ENCODE data around the gene CRACR2B. TPM values are rescaled to one million over a fixed set of nuclear protein-coding genes. Genes with fewer than 3 reads are reported as not detected.

Gene CRACR2B
- total and polyA plus RNA-seq, 2 of the 8 experiments (the other 6 are each of a cell fraction or from before 2014, with no cell fraction given), result 18.2 to 26.4 TPM

- Histone ChIP-seq H3K56ac (replicated peaks; ENCODE audit: insufficient read length, low read depth, low read length) (no peak overlapping the region), H3K4me1 (replicated peaks in 1 of 4; ENCODE audit: control insufficient read depth in 3 of 4, insufficient read depth in 4 of 4, low read length in 3 of 4) (peaks cover 0 to 54% (median 47%) of the 10 kb centered on the region in 4 experiments; a peak in 6 of 7 replicates), H3K18ac (ENCODE audit: extremely low read depth, low read length) (peak overlapping the region; percentile 38), H3K14ac (ENCODE audit: insufficient read length) (no peak overlapping the region), H4K5ac (ENCODE audit: insufficient read length, low read depth, low read length) (no peak overlapping the region), H4K8ac (ENCODE audit: extremely low read depth, insufficient read depth, low read length) (0 out of 2 replicates have a peak overlapping the region, but pooled peaks have one; percentile 9), H4K91ac (replicated peaks; ENCODE audit: insufficient read length, low read length) (no peak overlapping the region), H3K36me3 (ENCODE audit: control insufficient read depth in 2 of 4, insufficient read depth in 4 of 4, low read length in 3 of 4) (no peaks in the 10 kb centered on the region), H2BK20ac (ENCODE audit: low read length) (no peak overlapping the region), H2AFZ (ENCODE audit: low read length) (no peak overlapping the region), H3K27ac (ENCODE audit: low read depth, low read length) (no peak overlapping the region), H3K4me2 (ENCODE audit: insufficient read depth in 1 of 2, low read depth in 2 of 2, low read length in 2 of 2) (peak overlapping the region; percentile 84 to 98), H3K23ac (ENCODE audit: insufficient read length) (no peak overlapping the region), H2AK5ac (ENCODE audit: low read depth, low read length) (0 out of 2 replicates have a peak overlapping the region, but pooled peaks have one; percentile 28), H2BK12ac (ENCODE audit: low read depth, low read length) (peak overlapping the region; percentile 39; the same call in 1 of the 2 replicates), H3K9me3 (ENCODE audit: insufficient read depth in 2 of 2, low read depth in 1 of 2, low read length in 1 of 2) (no peaks in the 10 kb centered on the region), H3K27me3 (replicated peaks in 1 of 4; ENCODE audit: control insufficient read depth in 3 of 4, extremely low read depth in 1 of 4, insufficient read depth in 3 of 4, low read length in 3 of 4) (peaks cover 6 to 41% (median 31%) of the 10 kb centered on the region in 4 experiments), H3K79me2 (ENCODE audit: control insufficient read depth in 1 of 2, insufficient read depth in 2 of 2, low read length in 2 of 2) (no peaks in the 10 kb centered on the region; a peak in 1 of 4 replicates), H2BK5ac (ENCODE audit: low read depth, low read length) (peak overlapping the region; percentile 16; the same call in 1 of the 2 replicates), H3K9ac (replicated peaks in 1 of 4; ENCODE audit: extremely low read depth in 1 of 4, low read depth in 3 of 4, low read length in 3 of 4) (peak overlapping the region in 2 of 4 experiments; percentile 13 to 29; a peak in 2 of 7 replicates), H3K4ac (replicated peaks; ENCODE audit: insufficient read length, low read depth, low read length) (no peak overlapping the region), H3K23me2 (ENCODE audit: low read depth, low read length) (peaks cover 34% of the 10 kb centered on the region), H2BK15ac (ENCODE audit: low read length) (peak overlapping the region; percentile 29; the same call in 1 of the 2 replicates), H2BK120ac (replicated peaks; ENCODE audit: low read depth, low read length) (no peak overlapping the region), H3K4me3 (ENCODE audit: extremely low read depth in 1 of 4, insufficient read depth in 2 of 4, low read depth in 3 of 4, low read length in 4 of 4) (peak overlapping the region; percentile 45 to 74 (median 56)), H4K20me1 (replicated peaks in 1 of 2; ENCODE audit: control insufficient read depth in 1 of 2, insufficient read depth in 2 of 2, low read length in 2 of 2) (peaks cover 2 to 8% of the 10 kb centered on the region in 2 experiments), H3K79me1 (ENCODE audit: low read depth, low read length) (no peaks in the 10 kb centered on the region; the same call in 1 of the 2 replicates)
- no peak for FAIRE-seq
- POLR2A ChIA-PET (ENCODE audit: partially characterized antibody), result interaction anchor here (0.6 to 53.0 kb wide), 11 partner anchors 0 to 276 kb away, joined by 3 to 1917 read pairs (median 4); partner anchors contain the start of genes CD151, CEND1, CRACR2B and GATD1
- CTCF ChIA-PET (ENCODE audit: partially characterized antibody), result interaction anchor here (0.9 to 3.5 kb wide), 10 partner anchors 9 to 34 kb away, joined by 3 to 26 read pairs (median 4); partner anchors contain the start of genes PNPLA2, POLR2L and TSPAN4
- DNase-seq (ENCODE audit: low read depth in 1 of 2, low spot score in 2 of 2), result no peak
- WGBS, 2 experiments (ENCODE audit: extremely low coverage in 1 of 2, insufficient coverage in 1 of 2, insufficient read length in 1 of 2, insufficient replicate concordance in 2 of 2, low coverage in 1 of 2, low lambda C conversion rate in 2 of 2, missing lambda C conversion rate in 1 of 2), result 2% methylated on average over 53 of the region's 78 CpGs; no CpG with 5 or more reads in 1 of the 2 experiments
- TF ChIP-seq KDM4A (IDR thresholded peaks at IDR 0.05; ENCODE audit: low read depth, low read length, severe bottlenecking) (peak; percentile 68), HDAC2 (IDR thresholded peaks at IDR 0.05; ENCODE audit: borderline replicate concordance in 1 of 2, low read depth in 2 of 2, low read length in 2 of 2) (no peak), CTCF (IDR thresholded peaks at IDR 0.05; ENCODE audit: control extremely low read depth in 1 of 3, insufficient read depth in 1 of 3, low read depth in 1 of 3, low read length in 3 of 3) (peak in 1 of 3 experiments; percentile 12; a peak in 1 of 4 replicates), POLR2AphosphoS5 (IDR thresholded peaks at IDR 0.05; ENCODE audit: low read depth, low read length) (0 out of 2 replicates have a peak, but pooled peaks have one; percentile 14), BACH1 (IDR thresholded peaks at IDR 0.05; ENCODE audit: low read length) (0 out of 2 replicates have a peak, but pooled peaks have one; percentile 3), GABPA (IDR thresholded peaks at IDR 0.05; ENCODE audit: borderline replicate concordance, insufficient read depth, low read length) (0 out of 2 replicates have a peak, but pooled peaks have one; percentile 14)
These were observed 2.8 kb downstream of the CRACR2B start for GRCh38 chr11:830295-831117.

Data from H1 (cell line).